ENCODE measurements around the gene CKM.
"Not testable (repeated sequence)": the region's sequence is repeated elsewhere in the genome, so short reads cannot be mapped to it uniquely, and the experiment has no call there.

CKM gene

DNA sequence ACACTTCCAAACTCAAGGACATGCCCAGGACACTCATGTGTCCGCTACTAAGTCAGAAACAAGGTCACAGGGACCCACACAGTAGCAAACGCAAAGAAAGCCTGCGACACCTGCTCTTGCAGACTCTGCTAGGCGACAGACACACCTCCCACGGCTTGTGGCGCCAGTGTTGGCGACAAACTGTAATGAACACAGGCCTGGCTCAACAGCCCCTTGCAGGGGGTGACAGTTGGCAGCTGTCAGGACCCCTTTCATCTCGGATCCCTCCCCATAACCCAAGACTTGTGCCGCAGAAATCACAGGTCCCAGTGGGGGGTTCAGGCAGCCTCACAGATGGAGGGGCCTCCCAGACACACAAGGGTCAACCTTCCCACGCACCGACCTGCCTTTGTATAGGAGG is 364 bp downstream of the CKM start:
- Histone ChIP-seq H3K36me3 (ENCODE audit: control insufficient read depth in 1 of 2, insufficient read depth in 2 of 2, low read length in 2 of 2) (no peaks in the 10 kb centered on the region), H3K4me3 (ENCODE audit: low read depth in 1 of 2, low read length in 2 of 2) (no peak overlapping the region), H3K4me1 (ENCODE audit: control insufficient read depth in 1 of 2, insufficient read depth in 2 of 2, low read length in 2 of 2) (peaks cover 0 to 3% of the 10 kb centered on the region in 2 donors), H3K9ac (ENCODE audit: low read depth in 1 of 2, low read length in 2 of 2) (no peak overlapping the region), H3K9me3 (ENCODE audit: control insufficient read depth in 1 of 2, low read length in 2 of 2) (no peaks in the 10 kb centered on the region), H3K27ac (ENCODE audit: low read depth, low read length) (no peak overlapping the region), H3K27me3 (ENCODE audit: control insufficient read depth in 1 of 2, insufficient read depth in 2 of 2, low read length in 2 of 2) (peaks cover 16 to 26% of the 10 kb centered on the region in 2 donors)

DNA sequence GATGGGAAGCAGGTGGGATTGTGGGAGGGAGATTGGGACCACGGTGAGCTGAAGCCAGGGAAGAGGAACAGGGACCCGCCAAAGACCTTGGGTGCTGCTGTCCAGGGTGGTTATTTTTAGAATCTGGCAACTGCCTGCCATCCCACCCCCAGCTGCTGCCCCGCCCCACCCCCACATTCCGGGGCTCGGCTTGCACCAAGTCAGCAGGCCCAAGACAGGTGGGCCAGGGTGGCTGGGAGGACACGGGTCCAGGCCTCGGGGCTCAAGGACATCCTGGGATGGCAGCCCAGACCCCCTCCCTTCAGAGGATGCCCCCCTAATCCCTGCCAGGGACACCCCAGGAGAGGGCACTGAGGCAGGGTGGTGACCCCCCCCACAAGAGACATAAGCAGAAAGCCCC is 827 bp downstream of the CKM start:
- no peak overlapping the region for H3K4me3 ChIP-seq (ENCODE audit: low read depth in 1 of 2, low read length in 2 of 2)

DNA sequence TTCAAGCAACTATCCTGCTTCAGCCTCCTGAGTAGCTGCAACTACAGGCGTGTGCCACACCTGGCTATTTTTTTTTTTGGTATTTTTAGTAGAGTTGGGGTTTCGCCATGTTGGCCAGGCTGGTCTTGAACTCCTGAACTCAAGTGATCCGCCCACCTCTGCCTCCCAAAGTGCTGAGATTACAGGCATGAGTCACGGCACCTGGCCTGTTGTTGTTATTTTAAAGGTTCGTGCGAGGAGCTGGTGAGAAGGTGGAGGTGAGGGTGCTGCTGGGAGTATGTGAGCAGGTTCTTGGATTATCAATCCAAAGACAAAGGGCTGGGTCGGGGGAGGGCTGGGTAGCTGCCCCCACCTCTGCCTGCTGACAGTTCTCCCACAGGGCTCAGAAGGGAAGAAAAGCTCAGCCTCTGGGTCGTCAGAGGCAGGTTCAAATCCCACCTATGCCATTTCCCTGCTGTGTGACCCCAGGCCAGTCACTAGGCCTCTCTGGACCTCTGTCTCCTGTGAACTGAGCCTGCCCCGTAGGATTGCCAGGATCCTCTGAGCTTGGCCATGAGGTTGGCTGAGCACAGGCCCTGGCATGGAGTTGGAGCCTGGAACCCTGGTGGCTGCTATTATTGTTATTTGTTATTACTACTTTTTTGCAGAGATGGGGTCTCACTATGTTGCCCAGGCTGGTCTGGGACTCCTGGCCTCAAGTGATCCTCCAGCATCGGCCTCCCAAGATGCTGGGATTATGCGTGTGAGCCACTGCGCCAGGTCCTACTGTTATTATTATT is 1.5 kb downstream of the CKM start:
- Histone ChIP-seq H3K4me3 (ENCODE audit: low read depth in 1 of 2, low read length in 2 of 2) (no peak overlapping the region), H3K27me3 (ENCODE audit: control insufficient read depth in 1 of 2, insufficient read depth in 2 of 2, low read length in 2 of 2) (peaks cover 16 to 26% of the 10 kb centered on the region in 2 donors), H3K36me3 (ENCODE audit: control insufficient read depth in 1 of 2, insufficient read depth in 2 of 2, low read length in 2 of 2) (no peaks in the 10 kb centered on the region), H3K4me1 (ENCODE audit: control insufficient read depth in 1 of 2, insufficient read depth in 2 of 2, low read length in 2 of 2) (no peaks in the 10 kb centered on the region), H3K9me3 (ENCODE audit: control insufficient read depth in 1 of 2, low read length in 2 of 2) (no peaks in the 10 kb centered on the region), H3K9ac (ENCODE audit: low read depth in 1 of 2, low read length in 2 of 2) (no peak overlapping the region), H3K27ac (ENCODE audit: low read depth, low read length) (no peak overlapping the region)

More for the DNA sequence above, 827 bp downstream of the CKM start:
- Histone ChIP-seq H3K9me3 (ENCODE audit: control insufficient read depth in 1 of 2, low read length in 2 of 2) (no peaks in the 10 kb centered on the region), H3K27ac (ENCODE audit: low read depth, low read length) (no peak overlapping the region), H3K9ac (ENCODE audit: low read depth in 1 of 2, low read length in 2 of 2) (no peak overlapping the region), H3K36me3 (ENCODE audit: control insufficient read depth in 1 of 2, insufficient read depth in 2 of 2, low read length in 2 of 2) (no peaks in the 10 kb centered on the region), H3K27me3 (ENCODE audit: control insufficient read depth in 1 of 2, insufficient read depth in 2 of 2, low read length in 2 of 2) (peaks cover 16 to 26% of the 10 kb centered on the region in 2 donors), H3K4me1 (ENCODE audit: control insufficient read depth in 1 of 2, insufficient read depth in 2 of 2, low read length in 2 of 2) (peaks cover 0 to 3% of the 10 kb centered on the region in 2 donors)

DNA sequence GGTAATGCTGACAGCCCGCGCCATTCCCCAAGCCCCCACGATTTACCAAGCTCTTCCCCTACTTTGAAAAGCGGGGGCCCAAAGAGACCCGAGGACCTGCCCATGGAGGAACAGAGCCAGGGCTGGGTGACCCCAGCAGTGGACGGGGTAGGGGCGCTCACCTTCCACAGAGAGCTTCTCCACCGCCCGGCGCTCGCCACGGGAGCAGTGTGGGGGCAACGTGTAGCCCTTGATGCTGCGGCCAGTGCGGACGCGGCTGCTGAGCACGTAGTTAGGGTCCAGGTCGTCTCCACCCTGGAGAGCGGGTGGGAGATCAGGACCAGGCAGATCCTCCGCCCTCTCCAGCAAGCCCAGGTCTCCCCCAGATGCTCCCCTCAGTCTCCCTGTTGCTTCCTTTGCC is 7.4 kb downstream of the CKM start:
- no peaks in the 10 kb centered on the region for H3K4me1 ChIP-seq (ENCODE audit: control insufficient read depth in 1 of 2, insufficient read depth in 2 of 2, low read length in 2 of 2)
- peaks cover 0 to 4% of the 10 kb centered on the region in 2 donors for H3K27me3 ChIP-seq (ENCODE audit: control insufficient read depth in 1 of 2, insufficient read depth in 2 of 2, low read length in 2 of 2)
- H3K4me3 ChIP-seq (ENCODE audit: low read depth in 1 of 2, low read length in 2 of 2): no peak overlapping the region
- no peak overlapping the region for H3K9ac ChIP-seq (ENCODE audit: low read depth in 1 of 2, low read length in 2 of 2)
- H3K9me3 ChIP-seq (ENCODE audit: control insufficient read depth in 1 of 2, low read length in 2 of 2): no peaks in the 10 kb centered on the region
- H3K36me3 ChIP-seq (ENCODE audit: control insufficient read depth in 1 of 2, insufficient read depth in 2 of 2, low read length in 2 of 2): no peaks in the 10 kb centered on the region
- no peak overlapping the region for H3K27ac ChIP-seq (ENCODE audit: low read depth, low read length)

DNA sequence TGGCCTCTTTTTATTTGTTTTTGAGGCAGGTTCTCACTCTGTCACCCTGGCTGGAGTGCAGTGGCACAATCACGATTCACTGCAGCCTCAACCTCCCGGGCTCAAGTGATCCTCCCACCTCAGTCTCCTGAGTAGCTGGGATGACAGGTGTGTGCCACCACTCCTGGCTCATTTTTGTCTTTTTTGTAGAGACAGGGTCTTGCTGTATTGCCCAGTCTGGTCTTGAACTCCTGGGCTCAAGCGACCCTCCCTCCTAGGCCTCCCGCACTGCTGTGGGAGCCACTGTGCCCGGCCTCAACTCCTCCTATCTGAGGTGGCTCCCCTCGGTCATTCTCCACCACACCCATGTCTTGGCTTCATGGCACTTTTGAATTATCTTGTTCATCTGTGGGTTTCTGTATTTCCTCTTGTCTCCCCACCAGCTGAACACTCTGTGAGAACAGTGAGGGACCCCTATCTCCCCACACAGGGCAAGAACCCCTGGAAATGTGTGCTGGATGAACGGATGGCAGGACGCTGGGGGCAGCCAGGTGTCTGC is 7.9 kb downstream of the CKM start:
- Histone ChIP-seq H3K4me3 (ENCODE audit: low read depth in 1 of 2, low read length in 2 of 2) (no peak overlapping the region), H3K36me3 (ENCODE audit: control insufficient read depth in 1 of 2, insufficient read depth in 2 of 2, low read length in 2 of 2) (no peaks in the 10 kb centered on the region), H3K27ac (ENCODE audit: low read depth, low read length) (no peak overlapping the region), H3K4me1 (ENCODE audit: control insufficient read depth in 1 of 2, insufficient read depth in 2 of 2, low read length in 2 of 2) (no peaks in the 10 kb centered on the region), H3K9me3 (ENCODE audit: control insufficient read depth in 1 of 2, low read length in 2 of 2) (no peaks in the 10 kb centered on the region), H3K27me3 (ENCODE audit: control insufficient read depth in 1 of 2, insufficient read depth in 2 of 2, low read length in 2 of 2) (peaks cover 0 to 4% of the 10 kb centered on the region in 2 donors), H3K9ac (ENCODE audit: low read depth in 1 of 2, low read length in 2 of 2) (no peak overlapping the region)

DNA sequence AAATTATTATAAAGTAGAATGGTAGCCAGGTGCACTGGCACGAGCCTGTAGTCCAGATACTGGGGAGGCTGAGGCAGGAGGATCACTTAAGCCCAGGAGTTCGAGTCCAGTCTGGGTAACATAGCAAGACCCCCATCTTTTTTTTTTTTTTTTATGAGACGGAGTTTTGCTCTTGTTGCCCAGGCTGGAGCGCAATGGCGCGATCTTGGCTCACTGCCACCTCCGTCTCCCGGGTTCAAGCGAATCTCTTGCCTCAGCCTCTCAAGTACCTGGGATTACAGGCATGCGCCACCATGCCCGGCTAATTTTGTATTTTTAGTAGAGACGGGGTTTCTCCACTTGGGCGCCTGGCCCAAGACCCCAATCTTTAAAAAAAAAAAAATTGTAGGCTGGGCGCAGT is 10.4 kb downstream of the CKM start:
- not testable (repeated sequence) for H3K27me3 ChIP-seq (ENCODE audit: control insufficient read depth in 1 of 2, insufficient read depth in 2 of 2, low read length in 2 of 2); H3K27ac ChIP-seq (ENCODE audit: low read depth, low read length); H3K9me3 ChIP-seq (ENCODE audit: control insufficient read depth in 1 of 2, low read length in 2 of 2); H3K4me1 ChIP-seq (ENCODE audit: control insufficient read depth in 1 of 2, insufficient read depth in 2 of 2, low read length in 2 of 2); H3K36me3 ChIP-seq (ENCODE audit: control insufficient read depth in 1 of 2, insufficient read depth in 2 of 2, low read length in 2 of 2); H3K4me3 ChIP-seq (ENCODE audit: low read depth in 1 of 2, low read length in 2 of 2); H3K9ac ChIP-seq (ENCODE audit: low read depth in 1 of 2, low read length in 2 of 2)

DNA sequence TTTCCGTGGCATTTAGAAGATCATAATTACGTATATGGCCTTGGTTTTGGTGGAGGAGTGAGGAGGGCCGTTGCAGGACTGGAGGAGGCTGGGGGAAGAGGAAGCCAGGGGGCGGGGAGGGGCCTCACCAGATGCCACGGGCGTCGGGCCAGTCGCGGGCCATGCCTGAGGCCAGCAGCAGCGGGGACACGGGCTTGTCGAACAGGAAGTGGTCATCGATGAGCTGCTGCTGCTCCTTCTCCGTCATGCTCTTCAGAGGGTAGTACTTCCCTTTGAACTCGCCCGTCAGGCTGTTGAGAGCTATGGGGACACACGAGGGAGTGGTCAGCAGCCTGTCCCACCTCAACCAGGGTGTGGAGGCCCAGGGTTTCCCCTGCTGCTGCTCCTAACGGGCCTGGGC is 11.1 kb downstream of the CKM start:
- Histone ChIP-seq H3K9ac (ENCODE audit: low read depth in 1 of 2, low read length in 2 of 2) (no peak overlapping the region), H3K9me3 (ENCODE audit: control insufficient read depth in 1 of 2, low read length in 2 of 2) (no peaks in the 10 kb centered on the region), H3K4me1 (ENCODE audit: control insufficient read depth in 1 of 2, insufficient read depth in 2 of 2, low read length in 2 of 2) (no peaks in the 10 kb centered on the region), H3K36me3 (ENCODE audit: control insufficient read depth in 1 of 2, insufficient read depth in 2 of 2, low read length in 2 of 2) (no peaks in the 10 kb centered on the region), H3K27me3 (ENCODE audit: control insufficient read depth in 1 of 2, insufficient read depth in 2 of 2, low read length in 2 of 2) (peaks cover 0 to 4% of the 10 kb centered on the region in 2 donors), H3K4me3 (ENCODE audit: low read depth in 1 of 2, low read length in 2 of 2) (no peak overlapping the region), H3K27ac (ENCODE audit: low read depth, low read length) (no peak overlapping the region)

DNA sequence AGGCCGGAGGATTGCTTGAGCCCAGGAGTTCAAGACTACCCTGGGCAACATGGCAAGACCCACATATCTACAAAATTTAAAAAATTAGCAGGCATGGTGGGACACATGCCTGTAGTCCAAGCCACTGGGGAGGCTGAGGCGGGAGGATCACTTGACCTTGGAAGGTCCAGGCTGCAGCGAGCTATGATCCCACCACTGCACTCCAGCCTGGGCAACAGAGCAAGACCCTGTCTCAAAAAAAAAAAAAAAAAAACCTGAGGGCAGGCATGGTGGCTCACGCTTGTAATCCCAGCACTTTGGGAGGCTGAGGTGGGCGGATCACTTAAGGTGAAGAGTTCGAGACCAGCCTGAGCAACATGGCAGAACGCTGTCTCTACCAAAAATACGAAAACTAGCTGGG is 13.4 kb downstream of the CKM start:
- H3K4me3 ChIP-seq (ENCODE audit: low read depth in 1 of 2, low read length in 2 of 2); H3K36me3 ChIP-seq (ENCODE audit: control insufficient read depth in 1 of 2, insufficient read depth in 2 of 2, low read length in 2 of 2); H3K9ac ChIP-seq (ENCODE audit: low read depth in 1 of 2, low read length in 2 of 2); H3K27me3 ChIP-seq (ENCODE audit: control insufficient read depth in 1 of 2, insufficient read depth in 2 of 2, low read length in 2 of 2); H3K27ac ChIP-seq (ENCODE audit: low read depth, low read length); H3K4me1 ChIP-seq (ENCODE audit: control insufficient read depth in 1 of 2, insufficient read depth in 2 of 2, low read length in 2 of 2); H3K9me3 ChIP-seq (ENCODE audit: control insufficient read depth in 1 of 2, low read length in 2 of 2): not testable (repeated sequence)

DNA sequence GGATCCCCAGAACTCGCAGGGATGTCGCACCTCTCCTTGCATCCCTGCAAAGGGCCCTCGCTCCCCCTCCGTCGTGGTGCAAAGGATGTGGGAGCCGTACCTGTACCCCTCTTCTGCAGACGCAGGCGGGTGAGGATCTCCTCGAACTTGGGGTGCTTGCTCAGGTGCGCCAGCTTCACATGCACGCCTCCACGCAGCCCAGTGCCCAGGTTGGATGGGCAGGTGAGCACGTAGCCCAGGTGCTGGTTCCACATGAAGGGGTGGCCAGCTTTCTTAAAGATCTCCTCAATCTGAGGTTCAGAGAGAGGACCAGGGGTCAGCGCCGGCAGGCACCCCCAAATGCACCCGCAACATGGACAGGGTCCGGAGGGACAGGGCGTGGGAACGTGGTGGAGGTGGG is 15.3 kb downstream of the CKM start:
- Histone ChIP-seq H3K27me3 (ENCODE audit: control insufficient read depth in 1 of 2, insufficient read depth in 2 of 2, low read length in 2 of 2) (no peaks in the 10 kb centered on the region), H3K9me3 (ENCODE audit: control insufficient read depth in 1 of 2, low read length in 2 of 2) (no peaks in the 10 kb centered on the region), H3K36me3 (ENCODE audit: control insufficient read depth in 1 of 2, insufficient read depth in 2 of 2, low read length in 2 of 2) (no peaks in the 10 kb centered on the region), H3K4me1 (ENCODE audit: control insufficient read depth in 1 of 2, insufficient read depth in 2 of 2, low read length in 2 of 2) (no peaks in the 10 kb centered on the region), H3K4me3 (ENCODE audit: low read depth in 1 of 2, low read length in 2 of 2) (no peak overlapping the region), H3K9ac (ENCODE audit: low read depth in 1 of 2, low read length in 2 of 2) (no peak overlapping the region), H3K27ac (ENCODE audit: low read depth, low read length) (no peak overlapping the region)

DNA sequence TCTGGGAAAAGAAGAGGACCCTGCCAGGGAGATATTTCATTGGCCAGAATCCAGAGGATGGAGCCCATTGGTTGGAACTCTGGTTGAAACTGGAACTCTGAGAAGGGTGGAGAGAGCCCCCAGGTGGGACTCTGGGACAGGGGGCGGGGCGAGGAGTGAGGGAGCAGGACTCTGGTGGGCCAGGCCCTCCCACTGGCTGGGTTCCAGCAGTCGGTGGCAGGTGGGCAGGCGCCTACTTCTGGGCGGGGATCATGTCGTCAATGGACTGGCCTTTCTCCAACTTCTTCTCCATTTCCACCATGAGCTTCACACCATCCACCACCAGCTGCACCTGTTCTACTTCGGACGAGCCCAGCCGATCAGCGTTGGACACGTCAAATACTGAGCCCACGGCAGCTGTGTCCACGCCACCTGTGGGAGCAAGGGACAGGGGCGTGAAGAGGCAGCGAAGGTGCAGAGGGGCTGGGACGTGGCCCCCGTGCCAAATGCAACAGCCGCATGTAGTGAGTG is 16.1 kb downstream of the CKM start:
- H3K9me3 ChIP-seq (ENCODE audit: control insufficient read depth in 1 of 2, low read length in 2 of 2): no peaks in the 10 kb centered on the region
- H3K36me3 ChIP-seq (ENCODE audit: control insufficient read depth in 1 of 2, insufficient read depth in 2 of 2, low read length in 2 of 2): no peaks in the 10 kb centered on the region
- H3K27me3 ChIP-seq (ENCODE audit: control insufficient read depth in 1 of 2, insufficient read depth in 2 of 2, low read length in 2 of 2): no peaks in the 10 kb centered on the region
- H3K4me3 ChIP-seq (ENCODE audit: low read depth in 1 of 2, low read length in 2 of 2): no peak overlapping the region
- no peak overlapping the region for H3K9ac ChIP-seq (ENCODE audit: low read depth in 1 of 2, low read length in 2 of 2)
- H3K4me1 ChIP-seq (ENCODE audit: control insufficient read depth in 1 of 2, insufficient read depth in 2 of 2, low read length in 2 of 2): no peaks in the 10 kb centered on the region
- no peak overlapping the region for H3K27ac ChIP-seq (ENCODE audit: low read depth, low read length)

All from duodenal mucosa (tissue), 2 donors.